ENCODE measurements around the gene IKZF2.

IKZF2 gene

GRCh38 chr2:213152065-213152794 is 818 bp upstream of the IKZF2 start:
- Mint-ChIP-seq H3K4me3 (peak overlapping the region; percentile 78 to 94 (median 88)), H3K9me3 (no peaks in the 10 kb centered on the region), H3K27ac (peak overlapping the region; percentile 9 to 67 (median 43)), H3K27me3 (ENCODE audit: low read depth) (peaks cover 8% of the 10 kb centered on the region), H3K36me3 (ENCODE audit: low read depth) (no peaks in the 10 kb centered on the region), H3K4me1 (peaks cover 41% of the 10 kb centered on the region)
- TF ChIP-seq CTCF (IDR thresholded peaks at IDR 0.05; ENCODE audit: unreplicated experiment in 3 of 3) = peak in 2 of 3 experiments; percentile 36 to 46

GRCh38 chr2:213150315-213151097 is 906 bp downstream of the IKZF2 start:
- TF ChIP-seq CTCF (IDR thresholded peaks at IDR 0.05; ENCODE audit: unreplicated experiment in 3 of 3) = no peak
- Mint-ChIP-seq H3K4me3 (peak overlapping the region; percentile 88 to 97 (median 94)), H3K27ac (peak overlapping the region; percentile 80 to 97 (median 94)), H3K4me1 (peaks cover 41% of the 10 kb centered on the region), H3K36me3 (ENCODE audit: low read depth) (no peaks in the 10 kb centered on the region), H3K27me3 (ENCODE audit: low read depth) (peaks cover 8% of the 10 kb centered on the region), H3K9me3 (no peaks in the 10 kb centered on the region)

GRCh38 chr2:213149949-213150314 is 1.5 kb downstream of the IKZF2 start:
- H3K36me3 Mint-ChIP-seq (ENCODE audit: low read depth) = no peaks in the 10 kb centered on the region
- peak overlapping the region; percentile 80 to 94 (median 90) for H3K27ac Mint-ChIP-seq
- H3K9me3 Mint-ChIP-seq = no peaks in the 10 kb centered on the region
- peaks cover 8% of the 10 kb centered on the region for H3K27me3 Mint-ChIP-seq (ENCODE audit: low read depth)
- H3K4me1 Mint-ChIP-seq = peaks cover 41% of the 10 kb centered on the region
- TF ChIP-seq CTCF (IDR thresholded peaks at IDR 0.05; ENCODE audit: unreplicated experiment in 3 of 3) = no peak
- H3K4me3 Mint-ChIP-seq = peak overlapping the region; percentile 88 to 97 (median 94)

- Mint-ChIP-seq H3K4me3 (peak overlapping the region; percentile 88 to 97 (median 94)), H3K4me1 (peaks cover 41% of the 10 kb centered on the region), H3K9me3 (no peaks in the 10 kb centered on the region), H3K27ac (peak overlapping the region; percentile 80 to 94 (median 90)), H3K27me3 (ENCODE audit: low read depth) (peaks cover 8% of the 10 kb centered on the region), H3K36me3 (ENCODE audit: low read depth) (no peaks in the 10 kb centered on the region)
- TF ChIP-seq CTCF (IDR thresholded peaks at IDR 0.05; ENCODE audit: unreplicated experiment in 3 of 3) = no peak
Observed at GRCh38 chr2:213149294-213149875, 2.0 kb downstream of the IKZF2 start.

GRCh38 chr2:213148572-213149261 is 2.7 kb downstream of the IKZF2 start:
- peak overlapping the region; percentile 88 to 97 (median 94) for H3K4me3 Mint-ChIP-seq
- no peaks in the 10 kb centered on the region for H3K36me3 Mint-ChIP-seq (ENCODE audit: low read depth)
- peaks cover 39% of the 10 kb centered on the region for H3K4me1 Mint-ChIP-seq
- peak overlapping the region in 1 of 3 experiments; percentile 3 for H3K27ac Mint-ChIP-seq
- no peaks in the 10 kb centered on the region for H3K9me3 Mint-ChIP-seq
- no peak for TF ChIP-seq CTCF (IDR thresholded peaks at IDR 0.05; ENCODE audit: unreplicated experiment in 3 of 3)
- H3K27me3 Mint-ChIP-seq (ENCODE audit: low read depth) = peaks cover 6% of the 10 kb centered on the region

All from nephron (organoid).